C4-2B (cell line): ENCODE measurements around the gene SPTLC1.

Experiments used
- CTCF ChIP-seq: fragments of 450-650 bp; conservative IDR thresholded peaks from 2 replicates; pipeline ENCODE4 v1.5.1; 2017; ENCODE audit warnings: mild to moderate bottlenecking
- ZFX ChIP-seq: fragments of 450-650 bp; IDR thresholded peaks from 2 replicates; pipeline ENCODE4 v1.6.1; 2017

GRCh38 chr9:92026206-92027002, 88.8 kb downstream of the SPTLC1 start:
- TF ChIP-seq CTCF = no peak
- no peak for TF ChIP-seq ZFX
